HG03442 (cell line): ENCODE data around the gene POLR2B.

ENCODE experiments used
- ATAC-seq: cut with Tn5 transposase; IDR thresholded peaks from one replicate; pipeline ENCODE4 v1.9.1; 2021; ENCODE audit warnings: mild to moderate bottlenecking, moderate library complexity; ENCODE audit not compliant: unreplicated experiment

The POLR2B gene

GRCh38 chr4:57078685-57079521 is 100.2 kb downstream of the POLR2B start:
- no peak for ATAC-seq
